Mucosa of stomach (tissue), 1 donor: ENCODE measurements around the gene SORCS2.

ENCODE experiments used
- H3K27me3 ChIP-seq: one replicate; pipeline ENCODE4 v1.7.0; 2013; ENCODE audit warnings: mild to moderate bottlenecking, low read length; ENCODE audit not compliant: control insufficient read depth, insufficient read depth
- H3K36me3 ChIP-seq: one replicate; pipeline ENCODE4 v1.7.0; 2013; ENCODE audit warnings: low read length; ENCODE audit not compliant: control insufficient read depth, insufficient read depth
- H3K4me1 ChIP-seq: one replicate; pipeline ENCODE4 v1.7.0; 2013; ENCODE audit warnings: mild to moderate bottlenecking, low read length; ENCODE audit not compliant: control insufficient read depth, insufficient read depth
- H3K4me3 ChIP-seq: one replicate; pipeline ENCODE4 v1.7.0; 2013; ENCODE audit warnings: low read length
- H3K9ac ChIP-seq: one replicate; pipeline ENCODE4 v1.7.0; 2013; ENCODE audit warnings: mild to moderate bottlenecking, low read length, moderate library complexity
- H3K9me3 ChIP-seq: one replicate; pipeline ENCODE4 v1.7.0; 2013; ENCODE audit warnings: mild to moderate bottlenecking, low read length, moderate library complexity; ENCODE audit not compliant: control insufficient read depth
- donor health status: Pancreatic carcinoma.

Gene SORCS2

GRCh38 chr4:7745301-7745885, 553.1 kb downstream of the SORCS2 start:
- H3K36me3 ChIP-seq, result no peaks in the 10 kb centered on the region
- peaks cover 4% of the 10 kb centered on the region for H3K4me1 ChIP-seq
- H3K27me3 ChIP-seq, result no peaks in the 10 kb centered on the region
- H3K9me3 ChIP-seq, result no peaks in the 10 kb centered on the region
- H3K9ac ChIP-seq, result no peak overlapping the region
- H3K4me3 ChIP-seq, result no peak overlapping the region

DNA sequence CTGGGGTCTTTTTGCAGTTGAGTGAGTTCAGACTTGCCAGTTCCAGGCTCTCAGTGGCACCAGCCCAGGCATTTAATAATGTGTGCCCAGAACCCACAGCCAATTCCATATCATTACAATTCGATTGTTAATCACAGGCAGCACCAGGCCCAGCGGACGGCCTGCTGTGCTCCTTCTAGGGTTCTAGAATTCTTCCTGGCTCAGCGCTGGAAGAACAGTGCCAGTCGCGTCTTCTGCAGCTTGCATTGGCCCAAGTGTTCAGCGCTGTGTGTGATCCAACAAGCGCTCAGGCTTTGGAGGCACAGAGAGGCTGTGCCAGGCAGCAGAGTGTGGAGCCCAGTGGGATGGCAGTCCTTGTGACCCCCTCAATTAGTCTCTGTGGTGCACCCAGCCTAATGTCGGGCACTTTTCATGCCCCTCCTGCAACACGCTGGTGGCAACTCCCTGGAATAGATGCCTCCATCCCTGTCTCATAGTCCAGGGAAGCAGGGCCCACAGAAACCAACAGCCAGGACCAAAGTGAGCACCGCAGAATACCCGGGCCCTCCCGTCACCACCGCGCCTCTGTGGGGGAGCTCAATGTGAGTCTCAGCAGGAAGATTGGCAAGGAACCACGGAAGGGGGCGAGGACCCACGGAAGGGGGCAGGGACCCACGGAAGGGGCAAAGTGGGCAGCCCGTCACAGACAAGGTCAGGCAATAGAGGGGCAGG, 554.2 kb downstream of the SORCS2 start:
- Histone ChIP-seq H3K27me3 (no peaks in the 10 kb centered on the region), H3K4me1 (peaks cover 4% of the 10 kb centered on the region), H3K9me3 (no peaks in the 10 kb centered on the region), H3K9ac (no peak overlapping the region), H3K36me3 (no peaks in the 10 kb centered on the region), H3K4me3 (no peak overlapping the region)

DNA sequence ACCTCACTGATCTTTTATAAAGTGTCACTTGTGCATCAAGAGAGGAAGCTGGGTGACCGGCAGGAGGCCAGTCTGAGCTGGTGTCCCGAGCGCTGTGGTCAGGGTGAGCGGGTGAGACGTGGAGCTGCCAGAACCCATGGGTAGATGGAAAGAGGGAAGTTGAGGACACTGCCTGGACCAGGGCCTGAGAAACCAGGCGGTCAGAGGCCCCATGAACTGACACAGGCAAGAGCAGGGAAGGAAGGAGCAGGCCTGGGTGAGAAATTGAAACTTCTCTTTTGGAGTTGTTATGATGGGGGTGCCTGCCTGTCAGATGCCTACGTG, 554.7 kb downstream of the SORCS2 start:
- H3K4me3 ChIP-seq, result no peak overlapping the region
- H3K27me3 ChIP-seq, result no peaks in the 10 kb centered on the region
- H3K4me1 ChIP-seq, result peaks cover 4% of the 10 kb centered on the region
- no peak overlapping the region for H3K9ac ChIP-seq
- H3K9me3 ChIP-seq, result no peaks in the 10 kb centered on the region
- H3K36me3 ChIP-seq, result no peaks in the 10 kb centered on the region

DNA sequence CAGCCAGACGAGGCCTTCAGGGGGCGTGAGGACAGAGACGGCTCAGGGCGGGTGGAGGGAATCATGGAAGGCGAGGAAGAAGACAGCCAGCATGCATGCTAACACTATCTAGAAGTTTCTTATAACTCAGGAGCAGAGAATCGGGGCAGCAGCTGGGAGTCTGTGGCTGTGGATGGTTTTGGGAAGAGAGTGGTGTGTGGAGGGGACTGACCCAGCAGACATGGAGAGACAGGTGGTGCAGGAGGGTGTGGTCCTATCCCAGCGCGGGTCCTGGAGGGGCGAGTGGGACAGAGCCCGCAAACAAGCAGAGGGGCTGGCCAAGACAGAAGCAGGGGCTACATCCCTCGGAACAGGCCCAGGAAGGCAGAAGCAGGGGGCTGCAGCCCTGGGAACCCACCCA, 555.2 kb downstream of the SORCS2 start:
- Histone ChIP-seq H3K27me3 (no peaks in the 10 kb centered on the region), H3K4me1 (peaks cover 4% of the 10 kb centered on the region), H3K9me3 (no peaks in the 10 kb centered on the region), H3K4me3 (no peak overlapping the region), H3K9ac (no peak overlapping the region), H3K36me3 (no peaks in the 10 kb centered on the region)

GRCh38 chr4:7750523-7750922, 558.2 kb downstream of the SORCS2 start:
- no peaks in the 10 kb centered on the region for H3K9me3 ChIP-seq
- H3K4me1 ChIP-seq, result peaks cover 4% of the 10 kb centered on the region
- H3K36me3 ChIP-seq, result no peaks in the 10 kb centered on the region
- H3K4me3 ChIP-seq, result no peak overlapping the region
- H3K27me3 ChIP-seq, result no peaks in the 10 kb centered on the region
- H3K9ac ChIP-seq, result no peak overlapping the region

DNA sequence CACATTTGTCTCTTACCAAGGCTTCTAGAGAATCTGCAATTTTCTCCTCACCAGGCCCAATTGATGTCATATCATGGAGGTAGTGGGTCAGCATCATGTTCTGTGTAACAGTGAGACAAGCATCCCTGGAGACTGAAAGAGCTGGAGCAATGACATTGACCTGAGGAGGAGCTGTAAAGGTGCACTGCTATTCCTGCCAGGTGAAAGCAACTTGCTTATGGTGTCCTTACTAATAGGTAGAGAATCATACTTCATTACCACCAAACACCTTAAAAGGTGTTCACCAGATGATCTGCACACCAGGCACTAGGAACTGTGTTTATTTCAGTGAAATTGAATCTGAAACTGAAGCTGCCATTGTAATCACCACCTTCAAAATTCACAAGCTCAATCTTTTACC, 558.6 kb downstream of the SORCS2 start:
- no peaks in the 10 kb centered on the region for H3K36me3 ChIP-seq
- no peaks in the 10 kb centered on the region for H3K9me3 ChIP-seq
- peaks cover 4% of the 10 kb centered on the region for H3K4me1 ChIP-seq
- no peak overlapping the region for H3K4me3 ChIP-seq
- no peaks in the 10 kb centered on the region for H3K27me3 ChIP-seq
- H3K9ac ChIP-seq, result no peak overlapping the region

DNA sequence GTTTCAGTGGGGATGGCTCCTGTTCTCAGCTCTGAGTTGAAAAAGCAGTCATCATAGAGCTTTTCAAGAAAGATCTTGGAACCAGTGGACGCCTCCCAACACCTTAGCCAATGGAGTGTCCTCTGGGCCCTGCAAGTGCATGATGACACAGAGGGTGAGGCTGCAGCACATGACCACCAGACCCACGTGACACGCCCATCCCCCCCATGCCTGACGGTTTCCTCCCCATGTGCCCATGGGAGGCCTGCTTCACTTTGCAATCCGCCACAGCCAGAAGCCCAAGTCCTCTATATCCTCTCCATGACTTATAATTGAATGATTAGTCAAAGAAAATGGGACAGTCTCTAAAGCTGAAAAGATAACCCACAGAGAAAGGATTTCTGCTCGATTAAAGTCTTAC, 560.3 kb downstream of the SORCS2 start:
- no peak overlapping the region for H3K4me3 ChIP-seq
- peaks cover 4% of the 10 kb centered on the region for H3K4me1 ChIP-seq
- no peaks in the 10 kb centered on the region for H3K27me3 ChIP-seq
- H3K9ac ChIP-seq, result no peak overlapping the region
- no peaks in the 10 kb centered on the region for H3K9me3 ChIP-seq
- no peaks in the 10 kb centered on the region for H3K36me3 ChIP-seq

GRCh38 chr4:7753271-7753670, 560.9 kb downstream of the SORCS2 start:
- Histone ChIP-seq H3K9me3 (no peaks in the 10 kb centered on the region), H3K27me3 (no peaks in the 10 kb centered on the region), H3K36me3 (no peaks in the 10 kb centered on the region), H3K4me3 (no peak overlapping the region), H3K4me1 (peaks cover 4% of the 10 kb centered on the region), H3K9ac (no peak overlapping the region)

DNA sequence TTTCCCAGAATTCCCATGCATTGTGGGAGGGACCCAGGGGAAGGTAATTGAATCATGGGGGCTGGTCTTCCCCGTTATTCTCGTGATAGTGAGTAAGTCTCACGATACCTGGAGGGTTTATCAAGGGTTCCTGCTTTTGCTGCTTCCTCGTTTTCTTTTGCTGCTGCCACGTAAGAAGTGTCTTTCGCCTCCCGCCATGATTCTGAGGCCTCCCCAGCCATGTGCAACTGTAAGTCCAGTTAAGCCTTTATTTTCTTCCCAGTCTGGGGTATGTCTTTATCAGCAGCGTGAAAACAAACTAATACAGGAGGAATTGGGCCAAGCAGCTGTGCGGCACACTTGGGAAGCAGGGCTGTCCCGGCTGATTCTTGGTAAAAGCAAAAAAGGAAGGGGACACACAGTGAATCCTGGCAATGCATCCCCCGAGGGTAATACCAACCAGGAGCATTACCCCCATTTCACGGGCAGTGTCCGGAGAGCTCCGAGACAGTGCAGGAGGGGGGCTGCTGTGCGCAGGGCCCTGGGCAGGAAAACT, 561.7 kb downstream of the SORCS2 start:
- no peak overlapping the region for H3K4me3 ChIP-seq
- H3K36me3 ChIP-seq, result no peaks in the 10 kb centered on the region
- no peaks in the 10 kb centered on the region for H3K9me3 ChIP-seq
- H3K4me1 ChIP-seq, result peaks cover 4% of the 10 kb centered on the region
- H3K9ac ChIP-seq, result no peak overlapping the region
- no peaks in the 10 kb centered on the region for H3K27me3 ChIP-seq

GRCh38 chr4:7754565-7755262, 562.4 kb downstream of the SORCS2 start:
- Histone ChIP-seq H3K4me3 (no peak overlapping the region), H3K27me3 (no peaks in the 10 kb centered on the region), H3K9ac (no peak overlapping the region), H3K9me3 (no peaks in the 10 kb centered on the region), H3K4me1 (peaks cover 2% of the 10 kb centered on the region), H3K36me3 (no peaks in the 10 kb centered on the region)

GRCh38 chr4:7755561-7755960, 563.2 kb downstream of the SORCS2 start:
- Histone ChIP-seq H3K4me3 (no peak overlapping the region), H3K9ac (no peak overlapping the region), H3K27me3 (no peaks in the 10 kb centered on the region), H3K4me1 (no peaks in the 10 kb centered on the region), H3K9me3 (no peaks in the 10 kb centered on the region), H3K36me3 (no peaks in the 10 kb centered on the region)

DNA sequence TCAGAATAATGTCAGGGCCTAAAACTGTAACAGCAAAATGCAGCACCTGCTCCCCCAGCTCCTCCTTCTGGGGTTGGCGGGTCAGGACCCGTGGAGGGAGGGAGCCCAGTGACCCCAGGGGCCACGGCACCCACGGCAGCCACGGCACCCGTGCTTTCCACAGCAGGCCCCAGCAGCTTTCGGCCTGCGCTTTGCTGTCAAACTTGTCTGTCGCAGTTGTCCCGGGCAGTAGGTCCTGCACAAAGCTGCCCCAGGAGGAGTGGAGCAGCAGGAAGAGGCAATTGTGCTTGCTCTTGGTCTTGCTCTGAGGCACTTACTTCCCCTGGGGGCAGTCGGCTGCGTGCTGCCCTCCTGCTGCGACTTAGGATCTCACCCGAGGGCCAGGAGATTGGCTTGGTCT, 563.7 kb downstream of the SORCS2 start:
- H3K9ac ChIP-seq, result no peak overlapping the region
- H3K36me3 ChIP-seq, result no peaks in the 10 kb centered on the region
- H3K4me1 ChIP-seq, result no peaks in the 10 kb centered on the region
- H3K27me3 ChIP-seq, result no peaks in the 10 kb centered on the region
- H3K4me3 ChIP-seq, result no peak overlapping the region
- no peaks in the 10 kb centered on the region for H3K9me3 ChIP-seq
